Measurements from ENCODE around the gene ZCCHC14.

Gene ZCCHC14

DNA sequence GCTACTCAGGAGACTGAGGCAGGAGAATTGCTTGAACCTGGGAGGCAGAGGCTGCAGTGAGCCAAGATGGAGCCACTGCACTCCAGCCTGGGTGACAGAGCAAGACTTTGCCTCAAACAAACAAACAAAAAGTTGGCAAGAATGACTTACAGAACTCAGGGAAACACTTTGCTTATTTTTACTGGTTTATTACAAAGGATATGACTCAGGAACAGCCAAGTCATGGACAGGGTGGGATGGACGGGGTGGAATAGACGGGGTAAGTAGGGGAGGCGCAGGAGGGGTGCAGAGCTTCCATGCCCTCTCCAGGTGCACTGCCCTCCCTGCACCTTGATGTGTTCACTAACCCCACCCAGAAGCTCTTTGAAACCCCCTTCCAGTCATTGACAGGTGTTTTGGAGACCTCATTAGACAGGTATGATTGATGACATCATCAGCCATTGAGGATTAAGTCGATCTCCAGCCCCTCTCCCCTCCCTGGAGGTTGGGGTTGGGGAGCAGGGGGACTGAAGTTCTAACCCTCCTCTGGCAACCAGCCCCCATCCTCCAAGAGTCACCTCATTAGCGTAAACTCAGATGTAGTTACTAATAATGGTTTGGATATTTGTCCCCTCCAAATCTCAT lies 41.3 kb upstream of the ZCCHC14 start:
- Histone ChIP-seq H4K8ac (ENCODE audit: low read depth, low read length) (no peak overlapping the region), H3K18ac (ENCODE audit: low read length) (no peak overlapping the region), H2BK120ac (ENCODE audit: low read depth, low read length) (no peak overlapping the region), H3K4me1 (ENCODE audit: control insufficient read depth in 2 of 2, insufficient read depth in 1 of 2, low read depth in 1 of 2, low read length in 2 of 2) (no peaks in the 10 kb centered on the region), H3K14ac (ENCODE audit: low read length) (no peak overlapping the region), H3K9ac (ENCODE audit: low read depth, low read length, poor library complexity) (no peak overlapping the region), H2BK15ac (ENCODE audit: low read length) (no peak overlapping the region), H2AFZ (ENCODE audit: low read length) (no peak overlapping the region), H4K91ac (ENCODE audit: low read depth, low read length, poor library complexity) (no peak overlapping the region), H2BK12ac (ENCODE audit: low read length) (no peak overlapping the region), H3K36me3 (replicated peaks in 1 of 2; ENCODE audit: control insufficient read depth in 2 of 2, insufficient read depth in 2 of 2, low read length in 2 of 2) (no peaks in the 10 kb centered on the region), H2AK5ac (ENCODE audit: low read depth, low read length) (no peak overlapping the region), H3K27me3 (ENCODE audit: control insufficient read depth in 3 of 3, insufficient read depth in 3 of 3, low read depth in 1 of 3, low read length in 3 of 3) (peaks cover 0 to 7% (median 0%) of the 10 kb centered on the region in 3 experiments), H3K4me2 (ENCODE audit: insufficient read depth, low read length, poor library complexity, severe bottlenecking) (no peak overlapping the region), H3K27ac (replicated peaks; ENCODE audit: low read length) (no peak overlapping the region), H3K79me1 (ENCODE audit: low read depth, low read length) (no peaks in the 10 kb centered on the region), H2BK5ac (ENCODE audit: low read length) (no peak overlapping the region), H3K9me3 (replicated peaks in 1 of 2; ENCODE audit: control insufficient read depth in 2 of 2, insufficient read depth in 1 of 2, low read depth in 1 of 2, low read length in 2 of 2) (peaks cover 4 to 11% of the 10 kb centered on the region in 2 donors), H3K23ac (ENCODE audit: low read depth, low read length, poor library complexity) (no peak overlapping the region), H3K4me3 (ENCODE audit: low read length in 2 of 2) (no peak overlapping the region), H3K4ac (ENCODE audit: low read length) (no peak overlapping the region)
- no peak for DNase-seq (ENCODE audit: low spot score)
- no CpG with 5 or more reads among the region's 5 CpGs for WGBS, 2 donors (ENCODE audit: extremely low coverage in 2 of 2, insufficient read length in 2 of 2, insufficient replicate concordance in 1 of 2)

DNA sequence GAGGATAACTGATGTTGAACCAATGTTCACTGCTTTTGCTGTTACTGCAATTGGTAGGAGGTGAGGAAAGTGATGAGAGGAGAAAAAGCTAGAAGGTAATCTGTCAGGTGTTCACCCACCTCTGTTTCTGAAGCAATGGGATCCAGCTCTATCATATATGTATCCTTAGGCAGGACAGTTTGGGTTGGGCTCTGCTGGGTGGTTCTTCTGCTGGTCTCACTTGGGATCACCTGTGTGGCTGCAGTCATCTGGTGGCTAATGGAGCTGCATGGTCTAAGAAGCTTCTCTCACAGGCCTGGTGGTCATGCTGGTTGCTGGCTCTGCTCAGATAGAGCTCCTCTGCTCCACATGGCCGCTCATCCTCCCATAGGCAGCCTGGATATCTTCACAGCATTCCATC lies 40.2 kb upstream of the ZCCHC14 start:
- no peak overlapping the region for H3K23ac ChIP-seq (ENCODE audit: low read depth, low read length, poor library complexity)
- H3K27me3 ChIP-seq (ENCODE audit: control insufficient read depth in 3 of 3, insufficient read depth in 3 of 3, low read depth in 1 of 3, low read length in 3 of 3) = peaks cover 0 to under 1% (median 0%) of the 10 kb centered on the region in 3 experiments
- no peak for DNase-seq (ENCODE audit: low spot score)
- H2BK12ac ChIP-seq (ENCODE audit: low read length) = no peak overlapping the region
- no peak overlapping the region for H2BK120ac ChIP-seq (ENCODE audit: low read depth, low read length)
- H4K91ac ChIP-seq (ENCODE audit: low read depth, low read length, poor library complexity) = no peak overlapping the region
- no CpG with 5 or more reads among the region's 1 CpG for WGBS, 2 donors (ENCODE audit: extremely low coverage in 2 of 2, insufficient read length in 2 of 2, insufficient replicate concordance in 1 of 2)
- H3K4me1 ChIP-seq (ENCODE audit: control insufficient read depth in 2 of 2, insufficient read depth in 1 of 2, low read depth in 1 of 2, low read length in 2 of 2) = no peaks in the 10 kb centered on the region
- H3K9ac ChIP-seq (ENCODE audit: low read depth, low read length, poor library complexity) = no peak overlapping the region
- no peak overlapping the region for H2AFZ ChIP-seq (ENCODE audit: low read length)
- H3K27ac ChIP-seq (replicated peaks; ENCODE audit: low read length) = no peak overlapping the region
- H2AK5ac ChIP-seq (ENCODE audit: low read depth, low read length) = no peak overlapping the region
- H3K4me3 ChIP-seq (ENCODE audit: low read length in 2 of 2) = no peak overlapping the region
- H3K36me3 ChIP-seq (replicated peaks in 1 of 2; ENCODE audit: control insufficient read depth in 2 of 2, insufficient read depth in 2 of 2, low read length in 2 of 2) = no peaks in the 10 kb centered on the region
- H4K8ac ChIP-seq (ENCODE audit: low read depth, low read length) = no peak overlapping the region
- H2BK5ac ChIP-seq (ENCODE audit: low read length) = no peak overlapping the region
- no peak overlapping the region for H3K14ac ChIP-seq (ENCODE audit: low read length)
- H3K4ac ChIP-seq (ENCODE audit: low read length) = no peak overlapping the region
- peaks cover 4 to 11% of the 10 kb centered on the region in 2 donors for H3K9me3 ChIP-seq (replicated peaks in 1 of 2; ENCODE audit: control insufficient read depth in 2 of 2, insufficient read depth in 1 of 2, low read depth in 1 of 2, low read length in 2 of 2)
- no peak overlapping the region for H3K4me2 ChIP-seq (ENCODE audit: insufficient read depth, low read length, poor library complexity, severe bottlenecking)
- H2BK15ac ChIP-seq (ENCODE audit: low read length) = no peak overlapping the region
- H3K79me1 ChIP-seq (ENCODE audit: low read depth, low read length) = no peaks in the 10 kb centered on the region
- H3K18ac ChIP-seq (ENCODE audit: low read length) = no peak overlapping the region

DNA sequence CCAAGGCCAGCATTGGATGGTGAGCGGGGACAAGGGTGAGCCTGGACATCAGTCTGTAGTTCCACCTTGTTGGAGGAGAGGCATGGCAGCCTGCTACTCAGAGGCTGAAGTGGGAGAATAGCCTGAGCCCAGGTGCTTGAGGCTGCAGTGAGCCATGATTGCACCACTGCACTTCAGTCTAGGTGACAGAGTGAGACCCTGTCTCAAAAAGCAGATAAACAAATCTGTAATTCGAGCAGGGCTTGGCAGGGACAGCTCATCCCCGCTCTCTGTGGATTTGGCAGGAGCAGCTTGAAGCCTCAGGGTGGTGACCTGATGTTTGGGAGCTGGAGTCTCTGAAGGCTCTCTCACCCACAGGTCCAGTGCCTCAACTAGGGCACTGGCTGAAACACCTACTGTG lies 38.6 kb upstream of the ZCCHC14 start:
- no CpG with 5 or more reads among the region's 3 CpGs for WGBS, 2 donors (ENCODE audit: extremely low coverage in 2 of 2, insufficient read length in 2 of 2, insufficient replicate concordance in 1 of 2)
- no peaks in the 10 kb centered on the region for H3K36me3 ChIP-seq (replicated peaks in 1 of 2; ENCODE audit: control insufficient read depth in 2 of 2, insufficient read depth in 2 of 2, low read length in 2 of 2)
- H3K23ac ChIP-seq (ENCODE audit: low read depth, low read length, poor library complexity) = no peak overlapping the region
- H3K4me1 ChIP-seq (ENCODE audit: control insufficient read depth in 2 of 2, insufficient read depth in 1 of 2, low read depth in 1 of 2, low read length in 2 of 2) = no peaks in the 10 kb centered on the region
- H2BK120ac ChIP-seq (ENCODE audit: low read depth, low read length) = no peak overlapping the region
- DNase-seq (ENCODE audit: low spot score) = no peak
- H2BK12ac ChIP-seq (ENCODE audit: low read length) = no peak overlapping the region
- no peak overlapping the region for H3K9ac ChIP-seq (ENCODE audit: low read depth, low read length, poor library complexity)
- H3K79me1 ChIP-seq (ENCODE audit: low read depth, low read length) = no peaks in the 10 kb centered on the region
- no peak overlapping the region for H2AFZ ChIP-seq (ENCODE audit: low read length)
- H3K27me3 ChIP-seq (ENCODE audit: control insufficient read depth in 3 of 3, insufficient read depth in 3 of 3, low read depth in 1 of 3, low read length in 3 of 3) = no peaks in the 10 kb centered on the region
- H3K4me3 ChIP-seq (ENCODE audit: low read length in 2 of 2) = no peak overlapping the region
- H3K4ac ChIP-seq (ENCODE audit: low read length) = no peak overlapping the region
- H2AK5ac ChIP-seq (ENCODE audit: low read depth, low read length) = no peak overlapping the region
- H3K4me2 ChIP-seq (ENCODE audit: insufficient read depth, low read length, poor library complexity, severe bottlenecking) = no peak overlapping the region
- no peak overlapping the region for H2BK15ac ChIP-seq (ENCODE audit: low read length)
- H3K14ac ChIP-seq (ENCODE audit: low read length) = no peak overlapping the region
- H2BK5ac ChIP-seq (ENCODE audit: low read length) = no peak overlapping the region
- H3K9me3 ChIP-seq (replicated peaks in 1 of 2; ENCODE audit: control insufficient read depth in 2 of 2, insufficient read depth in 1 of 2, low read depth in 1 of 2, low read length in 2 of 2) = peaks cover 0 to 11% of the 10 kb centered on the region in 2 donors
- H3K18ac ChIP-seq (ENCODE audit: low read length) = no peak overlapping the region
- H4K91ac ChIP-seq (ENCODE audit: low read depth, low read length, poor library complexity) = no peak overlapping the region
- no peak overlapping the region for H3K27ac ChIP-seq (replicated peaks; ENCODE audit: low read length)
- no peak overlapping the region for H4K8ac ChIP-seq (ENCODE audit: low read depth, low read length)

DNA sequence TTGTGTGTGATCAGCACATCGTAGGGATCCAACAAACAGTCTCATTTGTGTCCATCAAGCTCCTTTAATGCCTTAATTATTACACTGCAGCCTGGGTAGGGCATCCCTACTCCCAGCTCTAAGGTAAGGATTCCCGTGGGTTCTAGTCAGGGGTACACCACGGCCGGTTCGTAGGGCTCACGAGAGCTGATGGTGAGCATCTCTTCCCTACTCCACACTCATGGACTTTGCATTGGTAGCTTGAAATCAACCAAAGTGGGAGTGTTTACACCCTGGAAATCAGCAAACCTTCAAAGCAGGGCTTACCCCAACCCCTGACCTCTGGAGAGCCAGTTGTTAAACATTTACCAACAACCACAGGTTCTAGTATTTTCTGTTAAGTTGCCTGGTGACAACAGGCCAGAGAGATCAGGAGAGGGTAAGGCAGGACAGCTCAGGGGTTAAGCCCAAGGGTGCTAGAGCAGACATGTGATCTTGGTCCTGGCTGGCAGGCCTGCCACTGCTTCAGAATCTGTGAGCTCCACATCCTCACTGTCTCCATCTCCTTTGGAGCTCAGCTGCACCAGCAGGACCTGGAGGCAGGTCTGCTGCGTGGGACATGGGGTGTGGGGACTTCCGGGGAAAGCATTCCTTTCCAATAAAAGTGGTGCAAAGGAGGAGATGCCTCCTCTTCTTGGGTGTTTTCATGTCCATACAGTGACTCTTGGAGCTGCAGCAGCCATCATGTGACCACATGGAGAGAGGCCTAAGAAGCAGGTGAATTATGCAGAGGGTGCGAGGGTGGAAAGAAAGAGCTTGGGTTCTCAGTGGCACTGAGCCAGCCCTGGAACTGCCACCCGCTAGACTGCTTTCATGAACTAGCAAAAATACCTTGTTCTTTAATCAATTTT lies 36.1 kb upstream of the ZCCHC14 start:
- Histone ChIP-seq H4K91ac (ENCODE audit: low read depth, low read length, poor library complexity) (no peak overlapping the region), H3K23ac (ENCODE audit: low read depth, low read length, poor library complexity) (no peak overlapping the region), H2AK5ac (ENCODE audit: low read depth, low read length) (no peak overlapping the region), H3K4me1 (ENCODE audit: control insufficient read depth in 2 of 2, insufficient read depth in 1 of 2, low read depth in 1 of 2, low read length in 2 of 2) (no peaks in the 10 kb centered on the region), H3K79me1 (ENCODE audit: low read depth, low read length) (no peaks in the 10 kb centered on the region), H3K14ac (ENCODE audit: low read length) (no peak overlapping the region), H2BK12ac (ENCODE audit: low read length) (no peak overlapping the region), H3K4me2 (ENCODE audit: insufficient read depth, low read length, poor library complexity, severe bottlenecking) (no peak overlapping the region), H3K27me3 (ENCODE audit: control insufficient read depth in 3 of 3, insufficient read depth in 3 of 3, low read depth in 1 of 3, low read length in 3 of 3) (no peaks in the 10 kb centered on the region), H3K9ac (ENCODE audit: low read depth, low read length, poor library complexity) (no peak overlapping the region), H2BK15ac (ENCODE audit: low read length) (no peak overlapping the region), H2BK5ac (ENCODE audit: low read length) (no peak overlapping the region), H3K4me3 (ENCODE audit: low read length in 2 of 2) (no peak overlapping the region), H2BK120ac (ENCODE audit: low read depth, low read length) (no peak overlapping the region), H3K4ac (ENCODE audit: low read length) (no peak overlapping the region), H3K36me3 (replicated peaks in 1 of 2; ENCODE audit: control insufficient read depth in 2 of 2, insufficient read depth in 2 of 2, low read length in 2 of 2) (no peaks in the 10 kb centered on the region), H2AFZ (ENCODE audit: low read length) (no peak overlapping the region), H3K27ac (replicated peaks; ENCODE audit: low read length) (no peak overlapping the region), H4K8ac (ENCODE audit: low read depth, low read length) (no peak overlapping the region), H3K9me3 (replicated peaks in 1 of 2; ENCODE audit: control insufficient read depth in 2 of 2, insufficient read depth in 1 of 2, low read depth in 1 of 2, low read length in 2 of 2) (peaks cover 0 to 9% of the 10 kb centered on the region in 2 donors), H3K18ac (ENCODE audit: low read length) (no peak overlapping the region)
- DNase-seq (ENCODE audit: low spot score) = no peak
- WGBS, 2 donors (ENCODE audit: extremely low coverage in 2 of 2, insufficient read length in 2 of 2, insufficient replicate concordance in 1 of 2) = no CpG with 5 or more reads among the region's 10 CpGs
